GM12872 (cell line): ENCODE measurements around the gene PCSK4.

Experiments used
- CTCF ChIP-seq: IDR thresholded peaks from 3 replicates; pipeline ENCODE4 v1.5.1; 2011; ENCODE audit warnings: low read depth, mild to moderate bottlenecking, low read length, moderate library complexity; ENCODE audit not compliant: insufficient read depth

PCSK4 gene

DNA sequence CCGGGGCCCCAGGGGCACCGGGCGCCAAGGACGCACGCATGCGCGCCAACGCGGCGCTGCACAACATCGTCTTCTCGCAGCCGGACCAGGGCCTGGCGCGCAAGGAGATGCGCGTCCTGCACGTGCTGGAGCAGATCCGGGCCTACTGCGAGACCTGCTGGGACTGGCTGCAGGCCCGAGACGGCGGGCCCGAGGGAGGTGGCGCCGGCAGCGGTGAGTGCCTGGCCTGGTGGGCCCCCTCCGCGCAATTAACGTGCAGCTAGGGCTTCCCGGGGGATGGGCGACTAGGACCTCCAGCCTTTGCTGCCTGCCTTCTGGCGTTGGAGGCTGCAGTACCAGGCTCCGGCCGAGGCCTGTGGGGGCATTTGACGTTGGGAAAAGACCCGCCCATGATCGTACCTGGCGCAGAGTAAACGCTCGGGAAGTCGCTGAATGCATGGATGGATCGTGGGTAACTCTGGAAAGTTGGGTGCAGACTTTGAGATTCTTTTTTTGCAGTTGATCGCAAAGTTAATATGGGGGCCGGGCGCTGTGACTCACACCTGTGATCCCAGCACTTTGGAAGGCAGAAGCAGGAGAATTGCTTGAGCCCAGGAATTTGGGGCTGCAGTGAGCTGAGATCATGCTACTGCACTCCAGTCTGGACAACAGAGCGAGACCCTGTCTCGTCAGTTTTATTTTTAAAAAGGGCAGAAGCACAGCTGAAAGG, 33.0 kb downstream of the PCSK4 start:
- TF ChIP-seq CTCF, result no peak

DNA sequence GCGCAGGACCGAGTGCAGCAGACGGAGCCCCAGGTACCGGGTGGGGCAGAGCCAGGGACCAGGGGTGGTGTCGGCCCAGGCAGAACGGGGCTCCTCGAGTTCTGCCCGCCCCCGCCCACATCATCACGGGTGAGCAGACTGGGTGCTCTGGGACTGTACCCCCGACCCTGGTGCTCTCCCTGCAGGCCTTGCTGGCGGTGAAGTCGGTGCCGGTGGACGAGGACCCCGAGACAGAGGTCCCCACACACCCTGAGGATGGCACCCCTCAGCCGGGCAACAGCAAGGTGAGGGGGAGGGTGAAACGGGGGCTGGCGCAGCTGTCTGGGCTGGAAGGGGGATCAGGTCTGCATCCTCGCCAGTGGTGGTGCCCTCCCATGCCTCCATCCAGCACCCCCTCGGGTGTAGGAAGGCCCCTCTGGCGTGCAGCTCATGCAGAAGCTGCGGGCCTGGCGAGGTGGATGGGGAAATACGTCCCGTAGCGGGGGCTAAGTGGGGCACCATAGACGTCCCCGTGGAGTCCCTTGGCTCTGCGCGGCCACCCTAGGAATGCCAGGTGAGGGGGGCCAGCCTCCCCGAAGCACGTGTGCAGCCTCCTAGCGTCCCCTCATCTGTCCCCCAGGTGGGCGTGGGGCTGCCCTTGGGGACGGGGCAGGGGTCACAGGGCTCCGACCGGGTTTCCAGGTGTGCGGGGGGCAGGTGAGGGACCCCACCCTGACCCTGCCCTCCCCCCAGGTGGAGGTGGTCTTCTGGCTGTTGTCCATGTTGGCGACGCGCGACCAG, 33.8 kb downstream of the PCSK4 start:
- TF ChIP-seq CTCF, result no peak

DNA sequence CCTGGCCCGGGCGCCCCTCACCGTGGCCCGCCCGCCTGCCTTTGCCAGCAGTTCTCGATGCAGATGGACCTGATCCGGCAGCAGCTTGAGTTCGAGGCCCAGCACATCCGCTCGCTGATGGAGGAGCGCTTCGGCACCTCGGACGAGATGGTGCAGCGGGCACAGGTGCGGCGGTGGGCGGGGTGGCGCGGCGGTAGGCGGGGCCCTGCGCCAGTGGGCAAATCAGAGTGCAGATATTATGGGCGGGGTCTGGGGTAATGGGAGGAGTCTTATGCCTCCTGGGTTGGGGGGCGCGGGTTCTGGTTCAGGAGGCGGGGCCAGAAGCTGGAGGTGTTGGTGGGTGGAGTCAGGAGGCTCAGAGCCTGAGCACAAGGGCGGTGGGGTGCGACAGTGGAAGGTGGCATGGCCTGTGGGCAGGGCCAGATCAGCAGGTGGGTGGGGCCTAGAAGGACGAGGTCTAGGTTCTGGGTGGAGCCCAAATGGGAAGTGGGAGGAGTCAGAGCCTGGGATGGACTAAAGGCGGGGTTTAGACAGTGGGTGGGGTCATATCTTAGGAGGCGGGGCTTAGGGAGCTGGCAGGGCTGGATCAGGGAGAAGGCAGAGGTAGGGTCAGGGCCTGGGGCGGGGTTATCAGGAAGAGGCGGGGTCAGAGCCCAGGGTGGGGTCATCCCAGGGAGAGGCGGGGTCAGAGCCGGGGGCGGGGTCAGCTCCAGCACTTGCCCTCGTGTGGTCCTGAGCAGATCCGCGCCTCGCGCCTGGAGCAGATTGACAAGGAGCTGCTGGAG, 34.6 kb downstream of the PCSK4 start:
- no peak for TF ChIP-seq CTCF

DNA sequence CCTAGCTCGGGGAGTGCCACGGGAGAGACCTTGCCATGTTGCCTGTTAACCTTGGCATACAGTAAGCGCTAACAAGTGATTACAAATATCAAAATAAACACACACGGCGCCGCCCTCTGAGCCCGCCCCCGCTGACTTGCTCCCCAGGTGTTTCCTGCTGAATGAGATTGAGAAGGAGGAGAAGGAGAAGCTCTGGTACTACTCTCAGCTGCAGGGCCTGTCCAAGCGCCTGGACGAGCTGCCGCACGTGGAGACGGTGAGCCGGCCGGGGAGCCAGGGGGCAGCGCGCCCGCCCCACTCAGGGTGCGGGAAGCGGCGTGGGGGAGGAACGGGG, 35.2 kb downstream of the PCSK4 start:
- no peak for TF ChIP-seq CTCF

DNA sequence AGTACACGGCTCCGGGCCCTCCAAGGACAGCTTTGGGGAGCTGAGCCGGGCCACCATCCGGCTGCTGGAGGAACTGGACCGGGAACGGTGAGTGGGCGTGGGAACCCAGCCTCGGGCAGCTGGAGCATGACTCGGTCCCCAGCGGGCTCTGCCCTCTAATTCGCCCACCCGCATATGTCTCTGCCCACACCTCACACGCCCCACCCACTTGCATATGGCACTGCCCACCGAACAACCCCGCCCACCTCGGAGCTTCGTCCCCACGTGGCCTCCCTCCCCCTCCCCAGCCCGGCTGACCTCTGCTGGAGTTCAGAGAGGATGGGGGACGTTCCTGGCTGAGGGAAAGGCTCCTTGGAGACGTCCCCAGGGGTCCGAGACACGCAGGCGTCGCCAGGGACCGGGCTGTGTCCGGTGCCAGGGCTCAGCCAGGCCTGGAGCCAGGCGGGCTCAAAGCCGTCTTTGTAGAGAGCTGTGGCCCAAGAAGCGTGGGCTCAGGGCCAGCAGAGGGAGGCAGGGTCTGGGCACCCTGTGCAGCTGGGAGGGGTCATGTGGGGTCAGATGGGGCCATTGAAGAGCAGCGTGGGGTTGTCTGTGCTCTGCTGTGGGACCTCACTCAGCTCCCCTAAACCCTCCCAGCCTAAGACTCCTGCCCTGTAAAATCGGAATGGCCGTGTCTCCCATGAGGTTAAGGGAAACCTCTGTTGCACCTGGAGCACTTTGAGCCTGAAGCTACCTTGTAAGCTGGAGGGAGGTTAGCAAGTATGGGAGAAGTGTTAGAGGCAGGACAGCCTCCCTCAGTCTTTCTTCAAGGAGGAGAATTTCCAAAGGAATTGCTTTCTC, 36.4 kb downstream of the PCSK4 start:
- TF ChIP-seq CTCF, result no peak

DNA sequence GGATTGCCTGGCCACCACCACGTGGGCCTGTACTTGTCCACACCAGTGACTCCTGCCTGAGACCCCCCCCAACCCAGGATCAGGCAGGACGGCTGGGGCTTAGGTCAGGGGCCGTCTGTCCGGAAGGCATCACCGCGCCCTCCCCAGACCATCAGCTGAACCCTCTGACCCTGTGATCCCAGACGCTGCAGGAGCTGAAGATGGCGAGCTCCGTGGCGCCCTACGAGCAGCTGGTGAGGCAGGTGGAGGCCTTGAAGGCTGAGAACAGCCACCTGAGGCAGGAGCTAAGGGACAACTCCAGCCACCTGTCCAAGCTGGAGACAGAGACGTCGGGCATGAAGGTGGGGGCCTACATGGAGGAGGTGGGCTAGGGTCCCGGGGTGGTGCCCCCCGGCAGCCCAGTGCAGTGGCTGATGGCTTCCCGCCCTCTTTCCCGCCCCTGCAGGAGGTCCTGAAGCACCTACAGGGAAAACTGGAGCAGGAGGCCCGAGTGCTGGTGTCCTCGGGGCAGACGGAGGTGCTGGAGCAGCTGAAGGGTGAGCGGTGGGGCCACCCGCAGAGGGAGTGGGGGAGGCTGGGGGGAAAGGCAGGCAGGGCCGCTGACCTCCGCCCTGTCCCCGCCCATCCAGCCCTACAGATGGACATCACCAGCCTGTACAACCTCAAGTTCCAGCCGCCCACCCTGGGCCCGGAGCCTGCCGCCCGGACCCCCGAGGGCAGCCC, 37.2 kb downstream of the PCSK4 start:
- no peak for TF ChIP-seq CTCF
